Measurements from ENCODE around the gene S100A10.

The S100A10 gene, protein sequence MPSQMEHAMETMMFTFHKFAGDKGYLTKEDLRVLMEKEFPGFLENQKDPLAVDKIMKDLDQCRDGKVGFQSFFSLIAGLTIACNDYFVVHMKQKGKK

DNA sequence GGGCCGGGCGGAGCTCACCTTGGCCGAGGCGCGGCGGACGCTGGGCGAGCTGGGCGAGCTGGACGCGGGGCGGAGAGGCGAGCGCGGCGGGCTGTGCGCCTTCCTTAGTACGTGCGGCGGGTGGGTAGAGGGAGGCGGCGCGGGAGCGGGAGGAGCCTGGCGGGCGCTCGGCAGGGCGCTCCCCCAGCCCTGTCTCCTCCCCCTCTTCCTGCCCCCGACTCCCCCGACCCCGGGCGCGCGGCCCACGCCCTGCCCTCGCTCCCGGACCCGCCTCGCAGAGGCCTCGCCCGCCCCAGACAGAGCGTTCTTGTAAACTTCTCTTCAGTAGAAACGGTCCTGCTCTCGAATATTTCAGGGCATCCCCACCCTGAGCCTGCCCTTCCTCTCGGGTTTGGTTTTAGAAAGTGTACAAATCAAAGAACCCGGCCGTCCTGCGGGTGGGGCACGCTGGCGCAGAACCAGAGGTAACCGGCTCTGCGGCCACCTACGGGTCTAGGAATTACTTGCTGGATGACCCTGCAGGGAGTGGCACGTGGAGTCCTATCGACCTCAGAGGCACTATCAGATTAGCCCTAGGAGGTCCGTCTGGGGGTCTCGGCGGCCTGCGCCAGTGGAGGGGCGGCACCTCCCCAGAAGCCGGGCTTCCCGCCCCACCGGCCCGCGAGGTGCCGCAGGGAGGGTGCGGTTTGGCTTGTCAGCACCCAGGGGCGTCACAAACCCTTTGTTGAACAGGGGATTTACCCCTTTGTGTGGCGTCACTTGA is at the start of gene S100A10:
S100A10 (minus strand) TSS at position 126 of the 763 bp plus-strand sequence. CDS start 7,629 bp downstream, outside the sequence.
- DNase-seq = no peak

DNA sequence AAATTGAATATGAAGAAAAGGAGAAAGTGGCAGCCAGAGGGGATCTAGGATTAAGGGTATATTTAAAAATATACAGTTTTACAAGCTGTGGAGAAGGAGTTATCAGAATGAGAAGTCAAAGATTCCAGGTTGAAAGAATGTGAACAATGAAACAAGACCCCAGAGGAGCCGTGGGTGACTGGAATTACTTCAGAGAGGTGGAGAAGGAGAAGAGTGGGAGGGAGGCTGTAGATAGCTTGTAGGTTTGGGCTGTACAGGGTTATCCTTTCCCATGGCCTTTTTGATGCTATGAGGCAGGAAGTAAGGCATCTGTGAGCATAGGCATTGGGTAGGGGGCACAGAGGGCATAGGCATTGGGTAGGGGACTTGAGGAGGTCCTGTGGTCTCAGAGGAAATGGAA is 48.4 kb upstream of the S100A10 start:
- DNase-seq = no peak

DNA sequence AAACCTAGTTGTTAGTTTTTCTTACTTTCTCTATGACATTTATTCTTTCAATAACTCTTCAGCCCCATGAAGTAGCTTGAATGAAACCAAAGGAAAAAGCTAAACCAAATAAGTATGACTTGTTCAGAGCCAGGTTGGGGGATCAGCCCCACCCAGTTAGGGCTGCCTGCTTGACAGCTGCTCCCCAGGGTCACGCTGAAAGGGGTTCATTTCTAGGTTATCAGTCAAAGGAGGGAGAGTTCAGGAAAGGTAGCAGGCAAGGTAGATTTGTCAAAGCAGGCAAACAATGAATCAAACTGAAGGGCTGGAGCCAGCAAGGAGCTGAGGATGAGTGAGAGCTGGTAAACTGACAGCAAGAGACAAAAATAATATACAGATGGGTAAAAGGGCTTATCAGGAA is 46.2 kb upstream of the S100A10 start:
- DNase-seq = no peak

DNA sequence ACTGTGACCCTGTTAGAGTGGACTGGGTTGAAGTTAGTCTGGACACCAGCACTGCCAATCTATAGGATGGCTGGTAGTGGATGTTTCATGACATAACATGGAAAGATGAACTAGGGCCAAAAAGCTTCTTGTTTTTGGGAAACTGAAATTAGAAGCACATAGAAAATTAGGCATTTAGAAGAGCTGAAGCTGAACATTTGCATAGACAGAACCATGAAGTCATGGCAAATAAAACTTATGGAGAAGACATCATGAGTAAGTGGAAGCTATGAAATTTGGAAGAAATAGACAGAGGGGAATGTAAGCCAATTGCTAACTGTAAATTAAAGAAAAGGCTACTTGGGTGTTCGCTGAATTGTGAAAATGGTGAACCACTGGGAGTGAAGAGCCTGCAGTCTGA is 45.8 kb upstream of the S100A10 start:
- no peak for DNase-seq

DNA sequence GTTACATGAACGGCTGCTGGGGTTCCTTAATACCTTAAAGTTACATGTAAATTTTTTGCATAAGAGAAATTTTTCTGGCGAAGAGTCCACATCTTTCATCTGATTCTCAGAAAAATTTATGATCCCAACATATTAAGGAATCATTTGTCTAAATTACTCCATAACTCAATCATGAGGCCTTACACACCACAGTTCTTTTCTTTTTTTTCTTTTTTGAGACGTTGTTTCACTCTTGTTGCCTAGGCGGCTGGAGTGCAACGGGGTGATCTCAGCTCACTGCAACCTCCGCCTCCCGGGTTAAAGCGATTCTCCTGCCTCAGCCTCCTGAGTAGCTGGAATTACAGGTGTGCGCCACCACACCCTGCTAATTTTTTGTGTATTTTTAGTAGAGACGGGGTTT is 45.2 kb upstream of the S100A10 start:
- DNase-seq = no peak

DNA sequence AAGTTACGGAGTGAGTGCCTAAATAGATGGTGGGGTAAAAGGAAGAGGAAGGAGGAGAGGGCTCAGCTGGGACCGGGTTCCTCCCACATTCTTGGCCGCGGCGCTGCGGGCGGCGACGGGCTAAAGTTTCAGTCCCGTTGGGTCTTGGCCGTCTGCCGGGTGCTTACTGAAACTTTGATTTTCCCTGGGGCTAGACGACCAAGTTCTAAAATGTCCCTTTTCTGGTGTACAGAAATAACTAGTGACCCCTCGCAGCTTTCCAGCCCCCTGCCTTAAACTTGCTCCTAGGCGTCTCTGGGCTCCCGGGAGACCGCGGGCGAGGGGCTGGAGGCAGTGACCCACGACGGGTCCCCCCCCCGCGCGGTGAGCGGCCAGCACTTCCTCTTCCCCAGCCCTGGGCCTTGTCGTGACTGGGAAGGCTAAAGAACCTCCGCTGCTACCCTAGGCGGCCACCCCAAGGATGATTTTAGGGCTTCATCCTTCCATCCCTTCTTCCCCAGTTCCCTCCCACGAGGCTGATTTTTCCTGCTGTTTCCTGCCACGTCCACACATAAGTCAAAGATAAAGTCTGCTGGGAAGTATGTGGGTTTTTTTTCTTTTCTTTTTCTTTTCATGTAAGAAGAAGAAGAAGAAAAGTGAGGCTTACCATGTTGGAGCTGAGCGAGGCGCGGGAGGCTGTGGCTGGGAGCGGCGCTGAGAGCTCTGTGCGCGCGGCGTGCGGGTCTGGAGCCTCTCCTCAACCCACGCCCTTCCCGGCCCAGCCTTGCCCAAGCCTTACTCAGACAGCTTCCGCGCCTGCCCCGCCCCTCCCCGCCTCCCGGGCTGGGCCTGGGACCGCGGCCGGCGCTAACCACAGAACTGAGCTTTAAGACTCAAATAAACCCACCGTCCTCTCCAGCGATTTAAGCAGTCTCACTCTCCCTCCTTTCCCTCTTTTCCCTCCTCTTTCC is 42.9 kb upstream of the S100A10 start, which contains the start of gene S100A11:
S100A11 (minus strand) TSS at position 738 of the 950 bp plus-strand sequence; CDS start at position 649, 89 bp downstream.
- DNase-seq = no peak

DNA sequence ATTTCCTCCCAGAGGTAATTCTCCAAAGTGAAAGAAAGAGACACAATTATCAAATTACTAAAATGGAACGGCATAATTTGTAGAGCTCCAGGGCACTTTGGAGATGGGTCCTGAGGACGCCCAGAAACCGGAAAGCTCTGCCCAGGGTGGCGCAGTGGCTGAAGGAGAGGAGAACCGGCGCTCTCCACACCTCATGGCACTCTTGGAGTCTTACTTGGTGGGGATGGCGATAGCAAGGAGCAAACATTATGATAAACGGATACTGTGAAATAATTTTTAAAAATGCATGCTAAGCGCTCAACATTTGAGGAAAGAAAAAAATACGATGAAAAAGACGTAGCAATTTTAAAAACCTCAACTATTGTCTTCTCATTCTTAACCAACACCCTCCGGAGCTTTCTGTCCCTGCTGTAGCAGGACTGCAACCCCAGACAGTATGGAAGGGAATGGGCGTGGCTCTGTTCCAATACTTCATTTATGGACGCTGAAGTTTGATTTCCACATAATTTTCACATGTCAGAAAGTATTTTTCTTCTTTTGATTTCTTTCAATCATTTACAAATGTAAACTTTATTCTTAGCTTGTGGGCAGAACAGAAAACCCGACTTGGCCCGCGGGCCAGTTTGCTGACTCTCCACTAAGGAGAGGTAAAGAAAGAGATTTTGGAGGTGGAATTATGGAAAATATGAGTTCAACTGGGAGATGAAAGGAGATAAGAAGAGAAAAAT is 42.0 kb upstream of the S100A10 start:
- no peak for DNase-seq

DNA sequence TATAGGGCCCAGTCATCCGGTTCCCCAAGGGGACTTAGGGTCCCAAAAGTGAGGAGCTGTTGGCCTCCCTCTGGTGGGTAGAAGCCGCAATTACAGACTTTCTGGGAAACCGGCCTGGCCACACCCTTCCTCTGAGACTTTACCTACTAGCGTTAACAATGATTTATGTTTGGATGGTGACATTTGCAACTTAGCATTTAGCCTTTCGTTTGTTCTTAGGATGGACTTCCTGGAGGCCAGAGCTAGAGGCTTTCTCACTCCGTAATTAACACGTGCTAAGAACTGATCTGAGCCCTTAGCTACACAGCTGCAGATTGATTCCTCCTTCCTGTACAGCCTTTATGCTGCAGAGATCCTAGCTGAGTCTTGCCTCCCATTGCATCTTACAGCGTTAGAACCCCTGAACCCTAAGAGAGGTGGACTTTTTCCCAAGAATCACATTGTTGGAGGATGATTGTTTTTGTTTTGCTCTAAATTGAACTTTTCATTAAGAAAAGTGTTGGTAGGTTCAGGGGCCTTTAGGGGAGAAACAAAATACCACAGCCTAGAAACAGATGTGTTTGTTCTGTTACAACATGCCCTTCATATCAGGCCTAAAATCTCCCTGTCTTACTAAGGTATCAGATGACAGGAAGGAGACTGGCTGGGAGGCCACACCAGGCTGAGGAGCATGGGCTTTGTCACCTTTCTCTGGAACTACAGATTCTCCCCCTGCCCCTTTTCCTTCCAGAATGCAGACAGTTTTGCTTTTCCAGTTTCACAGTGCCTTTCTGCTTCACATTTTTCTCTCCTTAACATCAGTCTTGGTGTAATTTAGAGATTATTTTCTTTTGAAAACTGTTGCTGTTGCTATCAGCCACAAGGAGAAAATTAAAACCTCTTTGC is 41.2 kb upstream of the S100A10 start:
- DNase-seq = no peak

DNA sequence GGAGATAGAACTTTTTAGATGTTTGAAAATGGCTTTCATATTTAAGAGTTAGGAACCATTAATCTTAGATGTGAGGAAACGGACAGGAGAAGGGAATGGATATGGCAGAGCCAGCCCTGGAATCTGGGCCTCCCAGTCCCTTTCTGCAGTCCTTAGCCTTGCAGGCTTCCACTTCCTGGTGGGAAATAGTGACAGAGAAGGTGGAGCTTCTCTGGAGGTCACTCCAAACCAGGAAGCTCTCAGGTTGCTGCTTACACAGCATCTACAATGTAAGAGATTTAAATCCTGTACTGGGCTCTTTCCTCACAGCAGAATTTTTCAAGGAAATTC is 40.6 kb upstream of the S100A10 start:
- DNase-seq = no peak

DNA sequence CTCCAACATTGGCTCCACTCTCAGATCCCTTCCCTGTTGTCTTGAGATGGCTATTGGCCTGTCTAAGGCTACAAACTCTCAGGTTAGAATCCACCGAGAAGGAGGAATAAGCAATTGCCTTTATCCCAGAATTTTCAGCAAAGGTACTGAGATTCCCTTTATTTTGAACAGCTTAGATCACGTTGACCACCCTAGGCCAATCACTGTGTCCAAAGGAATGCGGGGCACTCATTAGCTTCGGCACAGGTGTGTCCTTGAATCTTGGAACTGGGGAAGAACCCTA is 36.2 kb upstream of the S100A10 start:
- no peak for DNase-seq

DNA sequence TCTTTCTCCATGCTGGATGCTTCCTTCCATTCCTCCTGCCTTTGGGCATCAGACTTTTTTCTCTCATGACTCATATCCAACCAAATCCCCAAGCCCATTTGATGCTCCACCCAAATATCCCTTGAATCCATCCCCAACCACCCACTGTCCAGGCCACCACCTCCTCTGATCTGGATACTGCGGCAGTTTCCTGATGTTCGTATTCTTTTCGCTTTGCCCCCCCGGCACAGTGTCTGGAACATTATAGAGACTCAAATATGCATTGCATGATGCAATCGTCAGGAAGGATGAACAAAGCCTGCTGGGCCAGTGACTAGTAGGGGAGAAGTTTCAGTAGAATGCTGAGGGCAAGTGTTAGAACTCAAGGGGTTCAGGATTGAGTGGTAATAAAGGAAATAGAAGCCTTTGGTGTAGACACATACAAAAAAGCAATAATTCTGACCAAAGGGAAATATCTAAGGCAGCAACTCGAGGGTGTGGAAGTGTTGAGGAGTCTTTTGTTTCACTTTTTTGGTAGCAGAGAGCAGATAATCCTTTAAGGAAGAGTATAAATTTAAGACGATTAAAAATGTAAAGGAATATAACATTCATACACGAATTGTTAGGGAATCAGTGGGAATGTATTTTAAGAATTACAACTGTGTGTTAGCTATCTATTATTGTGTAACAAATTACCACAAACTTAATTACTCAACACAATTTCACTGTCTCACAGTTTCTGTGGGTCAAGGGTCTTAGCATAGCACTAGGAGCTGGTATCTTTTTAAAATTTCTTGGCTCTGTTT is 35.7 kb upstream of the S100A10 start:
- no peak for DNase-seq

DNA sequence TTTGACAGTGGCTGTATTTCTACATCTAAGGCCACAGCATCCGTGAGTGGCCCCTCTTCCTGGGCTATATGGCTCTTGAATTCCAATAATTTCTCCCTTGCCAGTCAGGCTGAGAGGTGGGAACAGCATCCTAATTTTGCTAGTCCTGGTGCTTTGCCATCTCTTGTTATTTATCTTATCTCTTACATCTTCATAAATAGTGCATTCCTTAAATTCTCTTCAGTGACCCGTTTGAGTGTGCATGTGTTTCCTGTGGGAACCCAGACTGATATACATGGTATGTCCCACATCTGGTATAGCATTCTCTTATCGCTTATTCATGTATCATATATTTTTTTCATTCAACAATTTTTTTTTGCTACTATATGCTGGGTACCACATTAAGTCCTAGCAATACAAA is 33.2 kb upstream of the S100A10 start:
- DNase-seq = no peak

DNA sequence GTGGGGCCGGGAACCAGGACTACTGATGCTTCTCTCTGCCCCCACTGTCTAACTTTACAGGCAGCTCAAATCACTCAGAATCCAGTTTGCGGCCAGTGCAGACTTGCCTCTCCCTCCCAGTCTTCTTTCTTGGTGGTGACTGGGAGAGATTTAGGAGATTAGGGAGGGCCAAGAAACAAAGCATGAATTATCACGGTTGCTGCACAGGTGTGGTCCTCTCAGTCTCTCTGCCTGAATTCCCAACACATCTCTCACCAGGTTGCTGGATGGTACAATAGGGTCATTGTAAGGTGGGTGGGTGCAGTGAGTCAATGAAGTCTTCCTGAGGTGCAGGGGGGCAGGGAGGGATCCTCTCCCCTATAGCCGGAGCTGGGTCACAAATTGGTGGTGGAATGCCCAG is 30.6 kb upstream of the S100A10 start:
- DNase-seq = no peak

DNA sequence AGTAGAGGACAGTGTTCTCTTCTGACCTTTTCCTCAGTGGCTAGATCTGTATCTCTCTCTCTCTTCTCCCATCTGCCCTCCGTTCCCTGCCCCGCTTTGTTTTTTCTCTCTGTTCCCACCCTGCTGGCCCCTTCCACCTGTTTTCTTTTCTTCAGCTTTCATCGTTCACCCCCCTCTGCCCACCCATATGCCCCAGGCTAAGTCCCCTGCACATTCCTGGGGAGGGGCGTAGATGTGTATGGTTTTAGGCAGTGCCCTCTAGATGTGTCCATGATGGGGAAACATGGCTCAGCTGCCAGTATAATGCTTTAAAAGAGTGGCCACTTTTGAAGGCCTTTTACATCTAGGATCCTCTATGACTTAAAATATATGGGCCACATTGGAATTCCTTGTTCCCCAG is 29.6 kb upstream of the S100A10 start:
- DNase-seq = no peak

DNA sequence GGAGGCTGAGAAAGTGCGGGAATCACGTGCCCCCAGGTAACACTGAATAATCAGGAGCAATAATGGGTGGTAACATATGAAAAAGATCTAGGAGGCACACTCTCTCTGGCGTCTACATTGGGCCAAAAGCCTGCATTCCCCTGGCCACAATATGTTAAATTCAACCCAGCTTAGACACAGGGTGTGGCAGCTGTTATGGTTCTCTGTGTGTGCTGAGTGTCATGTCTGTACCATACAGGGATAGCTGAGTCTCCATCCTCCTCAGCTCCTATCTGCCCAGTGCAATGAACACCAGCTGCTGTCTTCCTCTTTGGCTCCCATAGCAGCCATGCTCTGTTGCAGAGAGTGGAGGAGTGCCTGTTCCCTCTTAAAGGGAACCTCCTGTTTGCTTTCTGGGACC is 28.8 kb upstream of the S100A10 start:
- no peak for DNase-seq

DNA sequence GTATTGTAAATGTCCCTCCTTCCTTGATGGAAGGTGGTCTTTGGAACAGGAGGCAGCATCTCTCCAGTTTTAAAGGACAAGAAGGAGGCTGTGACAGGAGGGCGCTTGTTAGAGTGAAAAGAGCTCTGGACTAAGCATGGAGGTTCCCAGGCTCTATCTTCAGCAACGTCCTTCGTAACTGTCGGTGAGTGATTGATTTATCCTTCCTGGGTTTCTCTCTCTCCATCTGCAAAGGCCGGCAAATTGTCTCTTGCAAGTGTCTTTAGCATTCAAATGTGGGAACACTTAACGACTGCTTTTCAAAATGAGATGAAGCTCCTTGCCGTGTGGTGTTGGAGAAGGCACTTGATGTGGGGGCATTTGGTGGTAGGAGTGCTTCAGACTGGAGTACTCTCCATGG is 27.9 kb upstream of the S100A10 start:
- DNase-seq = no peak

DNA sequence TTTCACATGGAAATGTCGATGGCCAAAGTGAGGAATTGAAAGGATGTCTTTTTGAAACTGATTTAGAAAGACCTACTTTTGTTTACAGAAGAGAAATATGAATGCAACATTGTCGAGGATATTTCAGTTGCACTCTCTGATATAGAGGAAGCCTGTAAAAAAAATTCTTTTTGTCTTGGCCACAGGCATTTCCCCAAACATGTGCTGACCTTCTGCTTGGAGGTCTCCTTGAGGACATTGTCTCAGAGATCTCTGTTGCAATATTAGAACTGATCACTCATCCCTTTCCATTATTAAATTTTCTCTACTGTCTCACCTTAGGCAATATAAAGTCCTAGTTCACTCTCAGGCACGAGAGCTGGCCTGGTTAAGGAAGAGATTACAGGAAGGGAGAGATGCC is 27.2 kb upstream of the S100A10 start:
- no peak for DNase-seq

DNA sequence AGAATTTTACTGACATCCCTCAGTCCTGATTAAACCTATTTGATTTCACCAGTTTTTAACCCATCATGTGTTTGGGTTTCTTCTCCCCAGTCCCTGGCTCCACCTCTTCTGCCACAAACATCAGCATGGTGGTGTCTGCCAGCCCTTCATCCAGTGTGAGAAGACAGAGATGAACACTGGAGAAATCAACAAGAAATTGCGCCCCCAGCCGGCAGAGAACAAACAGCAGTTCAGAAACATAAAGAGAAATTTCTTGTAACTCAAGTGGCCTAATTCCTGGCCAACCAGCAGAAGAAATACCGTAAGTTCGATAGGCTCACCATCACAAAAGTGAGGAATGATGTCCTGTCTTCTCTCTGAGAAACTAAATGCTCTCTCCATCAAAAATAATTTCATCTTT is 24.9 kb upstream of the S100A10 start:
- no peak for DNase-seq

DNA sequence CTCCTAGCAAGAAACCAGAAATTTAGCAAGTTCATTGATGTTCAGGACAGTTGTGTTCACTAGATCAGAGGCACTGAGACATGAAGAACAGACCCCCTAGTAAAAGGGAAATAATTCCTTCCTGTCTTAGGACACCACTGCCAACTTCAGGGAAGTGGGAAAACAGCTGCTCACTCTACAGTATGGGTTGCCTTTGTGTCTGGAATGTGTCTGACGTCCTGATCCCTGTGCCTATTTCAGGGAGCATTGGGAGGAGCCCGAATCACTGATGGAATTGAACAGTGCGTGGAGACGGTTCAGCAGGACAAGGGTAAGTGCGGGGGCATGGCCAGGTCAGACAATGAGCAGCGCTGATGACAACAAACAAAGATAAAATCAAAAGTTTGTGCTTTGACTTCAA is 22.1 kb upstream of the S100A10 start:
- no peak for DNase-seq

DNA sequence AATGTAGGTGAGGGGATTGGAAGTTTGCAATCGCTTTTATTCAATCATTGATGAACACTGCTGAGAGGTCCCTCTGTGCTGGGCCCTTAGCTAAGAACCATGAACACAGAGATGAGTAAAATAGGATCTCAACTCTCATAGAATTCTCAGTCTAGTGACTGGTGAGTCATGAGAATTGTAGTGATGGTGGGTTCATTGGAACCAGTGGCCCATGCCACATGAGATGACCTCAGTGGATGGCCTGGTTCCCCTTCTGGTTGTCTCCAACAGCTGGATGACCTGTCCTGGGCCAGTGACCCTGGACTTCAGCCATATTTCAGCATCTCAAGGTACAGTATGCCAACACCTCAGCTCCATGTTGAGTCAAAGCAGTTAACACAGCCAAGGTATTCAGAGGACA is 21.3 kb upstream of the S100A10 start:
- DNase-seq = no peak

DNA sequence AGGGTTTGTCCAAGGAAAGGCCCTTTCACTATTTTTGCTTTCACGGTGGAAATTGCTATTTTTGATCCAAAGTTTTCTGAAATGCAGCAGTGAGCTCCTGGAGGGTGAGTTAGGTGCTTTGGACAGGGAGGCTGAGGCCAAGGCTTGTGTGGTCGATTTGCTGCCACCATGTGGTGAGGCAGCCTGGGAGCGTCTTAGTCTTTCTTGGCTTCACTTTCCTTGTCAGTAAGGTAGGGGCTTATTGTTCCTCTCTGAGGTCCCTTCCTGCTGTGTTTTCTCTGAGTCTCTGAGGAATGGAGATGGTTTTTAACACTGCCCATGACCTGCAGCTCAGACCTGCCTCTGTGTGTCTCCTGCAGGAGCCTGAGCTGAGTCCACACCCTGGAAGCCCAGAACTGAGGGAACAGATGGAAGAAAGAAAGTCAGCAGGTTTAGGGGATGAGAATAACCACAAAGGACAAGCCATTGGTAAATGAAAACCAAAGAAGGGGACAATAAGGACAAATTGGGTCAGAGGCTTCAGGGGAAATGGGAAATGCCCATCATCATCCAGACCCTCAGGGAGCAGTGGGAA is 20.1 kb upstream of the S100A10 start:
- no peak for DNase-seq
